MCF 10A (cell line): ENCODE results near the gene SETBP1. TPM values are rescaled to one million over a fixed set of nuclear protein-coding genes. Genes with fewer than 3 reads are reported as not detected.

Experiments
- BruUV-seq: library from RNA; stranded (reverse); fragments of 400-500 nt; replicated peaks from 2 replicates; lab custom pipeline; 2021; lab: Mats Ljungman, UMichigan
- CTCF ChIA-PET: fragments of 300-600 bp; sonication (Branson Sonifier 250); formaldehyde crosslinking; extraction: SDS; loops from one replicate; lab custom pipeline; 2021; ENCODE audit warnings: antibody characterized with exemption, inconsistent platforms; lab: Yijun Ruan, JAX
- POLR2A ChIA-PET: fragments of 300-600, 350-650 bp; sonication (Branson Sonifier 250); formaldehyde crosslinking; extraction: SDS; loops from one replicate; lab custom pipeline; 2020; ENCODE audit warnings: antibody characterized with exemption, inconsistent platforms; lab: Yijun Ruan, JAX
- DNase-seq: peaks from one replicate; pipeline ENCODE4 v3.0.0-alpha.2; 2018; ENCODE audit not compliant: unreplicated experiment
- H3K27ac Mint-ChIP-seq: one replicate; pipeline ENCODE4 v1.8.0; 2022; ENCODE audit warnings: mild to moderate bottlenecking, low read depth, mixed read lengths; ENCODE audit not compliant: unreplicated experiment
- H3K27me3 Mint-ChIP-seq: one replicate; pipeline ENCODE4 v1.8.0; 2022; ENCODE audit warnings: mixed read lengths; ENCODE audit not compliant: insufficient read depth, unreplicated experiment
- H3K36me3 Mint-ChIP-seq: one replicate; pipeline ENCODE4 v1.8.0; 2022; ENCODE audit warnings: mild to moderate bottlenecking, moderate library complexity, mixed read lengths; ENCODE audit not compliant: insufficient read depth, unreplicated experiment
- H3K4me1 Mint-ChIP-seq: one replicate; pipeline ENCODE4 v1.8.0; 2022; ENCODE audit warnings: mixed read lengths; ENCODE audit not compliant: insufficient read depth, unreplicated experiment
- H3K4me3 Mint-ChIP-seq: one replicate; pipeline ENCODE4 v1.8.0; 2022; ENCODE audit warnings: mild to moderate bottlenecking, moderate library complexity, mixed read lengths; ENCODE audit not compliant: unreplicated experiment
- H3K9me3 Mint-ChIP-seq: one replicate; pipeline ENCODE4 v1.8.0; 2022; ENCODE audit warnings: mixed read lengths; ENCODE audit not compliant: unreplicated experiment
- intact Hi-C: fragments of 100-400 bp; cut with micrococcal nuclease; formaldehyde crosslinking; loops from 2 replicates; pipeline ENCODE4 v1.14.1; 2022
- total RNA-seq: library from RNA; stranded (reverse); gene quantifications from 2 replicates; pipeline ENCODE4 v1.2.3, GENCODE V29; 2022
- TF ChIP-seq, protein P1 (sequence below): fragments of 200-600 bp; IDR thresholded peaks from one replicate; pipeline ENCODE4 v1.8.0; 2022; ENCODE audit warnings: antibody characterized with exemption, mild to moderate bottlenecking; ENCODE audit not compliant: unreplicated experiment

The SETBP1 gene
- total RNA-seq, 1 experiment from 2014 or later = 4.8 TPM

DNA sequence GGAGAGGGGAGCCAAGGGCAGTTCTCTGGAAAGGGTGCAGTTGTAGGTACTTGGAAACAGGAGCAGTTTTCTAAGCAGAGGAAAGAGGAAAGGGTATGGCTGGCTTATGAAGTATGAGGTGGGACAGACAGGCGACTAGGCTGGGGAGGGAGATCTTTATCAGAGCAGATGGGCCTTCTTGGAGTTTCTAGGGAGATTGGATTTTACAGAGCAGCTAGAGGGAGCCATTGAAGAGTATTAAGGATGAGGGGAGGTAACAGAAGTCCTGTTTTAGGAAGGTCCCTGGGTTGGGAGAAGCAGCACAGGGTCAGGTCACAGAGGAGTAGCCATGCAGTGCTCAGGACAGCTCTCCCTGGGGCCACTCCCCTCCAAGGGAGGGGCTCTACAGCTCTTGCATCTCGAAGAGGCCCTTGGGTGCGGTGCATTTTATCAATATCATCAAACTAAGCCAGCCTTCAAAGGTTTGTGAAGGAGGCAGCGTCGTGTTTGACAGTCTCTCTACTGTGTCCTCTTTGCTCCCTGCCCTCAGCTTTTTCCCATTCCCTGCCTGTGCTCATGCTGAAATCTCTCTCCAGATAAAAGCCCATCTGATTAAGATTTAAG is 154.3 kb downstream of the SETBP1 start:
- Mint-ChIP-seq H3K27ac (peak overlapping the region; percentile 6), H3K27me3 (no peaks in the 10 kb centered on the region), H3K36me3 (no peaks in the 10 kb centered on the region), H3K4me3 (no peak overlapping the region), H3K9me3 (no peaks in the 10 kb centered on the region), H3K4me1 (peaks cover 12% of the 10 kb centered on the region)
- TF ChIP-seq, protein P1, sequence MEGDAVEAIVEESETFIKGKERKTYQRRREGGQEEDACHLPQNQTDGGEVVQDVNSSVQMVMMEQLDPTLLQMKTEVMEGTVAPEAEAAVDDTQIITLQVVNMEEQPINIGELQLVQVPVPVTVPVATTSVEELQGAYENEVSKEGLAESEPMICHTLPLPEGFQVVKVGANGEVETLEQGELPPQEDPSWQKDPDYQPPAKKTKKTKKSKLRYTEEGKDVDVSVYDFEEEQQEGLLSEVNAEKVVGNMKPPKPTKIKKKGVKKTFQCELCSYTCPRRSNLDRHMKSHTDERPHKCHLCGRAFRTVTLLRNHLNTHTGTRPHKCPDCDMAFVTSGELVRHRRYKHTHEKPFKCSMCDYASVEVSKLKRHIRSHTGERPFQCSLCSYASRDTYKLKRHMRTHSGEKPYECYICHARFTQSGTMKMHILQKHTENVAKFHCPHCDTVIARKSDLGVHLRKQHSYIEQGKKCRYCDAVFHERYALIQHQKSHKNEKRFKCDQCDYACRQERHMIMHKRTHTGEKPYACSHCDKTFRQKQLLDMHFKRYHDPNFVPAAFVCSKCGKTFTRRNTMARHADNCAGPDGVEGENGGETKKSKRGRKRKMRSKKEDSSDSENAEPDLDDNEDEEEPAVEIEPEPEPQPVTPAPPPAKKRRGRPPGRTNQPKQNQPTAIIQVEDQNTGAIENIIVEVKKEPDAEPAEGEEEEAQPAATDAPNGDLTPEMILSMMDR = no peak
- POLR2A ChIA-PET = interaction anchor here (0.9 kb wide), 1 partner anchor 12 kb away, joined by 3 read pairs; no protein-coding TSS in a partner anchor
- CTCF ChIA-PET = interaction anchor here (0.5 to 0.6 kb wide), 2 partner anchors 30 to 93 kb away, joined by 3 read pairs; no protein-coding TSS in a partner anchor
- intact Hi-C loops = loop anchor here (10.0 kb wide), 1 partner anchor 50 kb away; no protein-coding TSS in a partner anchor
- BruUV-seq = no TSS peak
- DNase-seq = no peak

DNA sequence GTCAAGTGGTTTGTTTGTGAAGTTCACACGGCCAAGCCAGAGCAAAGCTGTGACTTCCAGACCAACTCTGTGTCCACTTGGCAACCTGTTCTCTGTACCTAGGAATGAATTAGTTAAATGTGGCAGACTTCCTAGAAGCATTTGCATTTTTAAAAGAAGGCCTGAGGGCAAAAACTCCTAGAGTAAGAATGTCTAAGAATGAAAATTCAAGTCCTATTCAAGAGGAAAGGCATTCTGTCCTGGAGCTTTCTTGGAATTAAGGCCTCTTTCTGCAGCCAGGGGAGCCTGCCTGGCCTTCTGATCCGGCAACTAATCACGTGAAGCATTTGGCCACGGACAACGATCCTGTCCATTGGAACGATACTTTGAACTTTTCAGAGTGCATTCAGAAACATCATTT is 155.0 kb downstream of the SETBP1 start:
- Mint-ChIP-seq H3K36me3 (no peaks in the 10 kb centered on the region), H3K4me1 (peaks cover 17% of the 10 kb centered on the region), H3K4me3 (no peak overlapping the region), H3K27ac (no peak overlapping the region), H3K27me3 (no peaks in the 10 kb centered on the region), H3K9me3 (no peaks in the 10 kb centered on the region)
- BruUV-seq = no TSS peak
- POLR2A ChIA-PET = no interaction called here
- no peak for DNase-seq
- CTCF ChIA-PET = interaction anchor here (0.5 kb wide), 1 partner anchor 93 kb away, joined by 3 read pairs; no protein-coding TSS in a partner anchor
- intact Hi-C loops = loop anchor here (10.0 kb wide), 1 partner anchor 49 kb away; no protein-coding TSS in a partner anchor
- TF ChIP-seq, protein P1 = no peak

DNA sequence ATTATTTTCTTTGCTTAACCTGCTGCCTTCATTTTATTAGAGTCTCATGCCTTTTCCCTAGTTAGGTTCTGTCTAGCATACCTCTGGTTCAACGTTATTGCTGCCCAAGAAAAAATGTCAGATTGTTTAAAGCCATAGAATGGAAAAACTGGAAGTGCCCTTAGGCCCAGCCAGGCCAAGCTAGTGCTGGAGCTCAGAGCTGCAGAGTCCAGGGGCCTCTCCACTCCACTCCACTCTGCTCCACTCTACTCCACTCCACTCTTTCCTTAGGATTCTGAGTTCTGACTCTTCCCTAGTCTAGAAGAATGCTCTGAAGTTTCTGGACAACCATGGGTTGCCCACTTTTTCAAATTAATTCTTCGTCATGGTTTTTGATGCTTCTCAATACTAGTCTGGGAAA is 155.6 kb downstream of the SETBP1 start:
- Mint-ChIP-seq H3K4me1 (peaks cover 17% of the 10 kb centered on the region), H3K9me3 (no peaks in the 10 kb centered on the region), H3K4me3 (no peak overlapping the region), H3K27ac (no peak overlapping the region), H3K36me3 (no peaks in the 10 kb centered on the region), H3K27me3 (no peaks in the 10 kb centered on the region)
- TF ChIP-seq, protein P1 = no peak
- CTCF ChIA-PET = no interaction called here
- POLR2A ChIA-PET = no interaction called here
- no TSS peak for BruUV-seq
- intact Hi-C loops = loop anchor here (10.0 kb wide), 1 partner anchor 49 kb away; no protein-coding TSS in a partner anchor
- no peak for DNase-seq

DNA sequence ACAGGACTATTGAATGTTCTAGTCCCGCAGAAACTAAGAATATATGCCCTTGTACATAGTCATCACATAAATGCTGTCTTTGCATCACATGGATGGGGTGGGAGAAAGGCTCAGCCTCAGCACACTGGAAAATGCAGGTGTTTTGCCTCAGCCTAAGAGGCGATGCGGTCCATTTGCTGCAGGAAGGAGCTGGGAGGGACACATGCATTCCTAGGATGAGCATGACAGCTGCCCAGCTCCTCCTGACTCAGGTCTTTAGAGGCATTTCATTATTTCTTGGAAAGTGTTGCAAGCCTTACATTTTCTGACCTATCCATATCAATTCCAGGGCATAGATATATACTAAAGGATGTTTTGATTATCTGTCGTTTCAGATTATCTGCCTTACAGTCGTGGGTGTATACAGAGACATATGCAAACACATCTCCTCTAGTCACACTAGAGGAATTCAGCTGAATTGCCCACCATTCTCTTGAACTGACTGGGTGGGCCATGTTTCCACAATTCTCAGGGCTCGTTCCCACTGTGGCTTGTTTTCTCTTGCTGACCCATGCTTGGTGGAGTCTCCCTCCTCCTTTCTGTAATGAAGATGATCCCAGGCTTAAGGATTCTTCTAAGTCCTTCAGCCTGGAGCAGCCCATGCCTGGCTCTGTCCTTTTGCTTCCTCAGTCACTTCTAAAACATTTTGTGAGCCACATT is 156.9 kb downstream of the SETBP1 start:
- intact Hi-C loops = loop anchor here (10.0 kb wide), 1 partner anchor 47 kb away; no protein-coding TSS in a partner anchor
- DNase-seq = no peak
- ChIA-PET CTCF (interaction anchor here (0.6 to 2.1 kb wide), 4 partner anchors 9 to 375 kb away, joined by 3 to 10 read pairs (median 4); no protein-coding TSS in a partner anchor), POLR2A (interaction anchor here (0.7 kb wide), 1 partner anchor 189 kb away, joined by 4 read pairs; no protein-coding TSS in a partner anchor)
- H3K27ac Mint-ChIP-seq = no peak overlapping the region
- peaks cover 17% of the 10 kb centered on the region for H3K4me1 Mint-ChIP-seq
- no peaks in the 10 kb centered on the region for H3K36me3 Mint-ChIP-seq
- TF ChIP-seq, protein P1 = no peak
- no peaks in the 10 kb centered on the region for H3K27me3 Mint-ChIP-seq
- no TSS peak for BruUV-seq
- no peaks in the 10 kb centered on the region for H3K9me3 Mint-ChIP-seq
- H3K4me3 Mint-ChIP-seq = no peak overlapping the region
